Umbilical cord (tissue), 2 donors: ENCODE measurements around the gene F11R. TPM values are rescaled to one million over a fixed set of nuclear protein-coding genes. Genes with fewer than 3 reads are reported as not detected.
A peak's percentile ranks its signal among the peaks of the same experiment; 100 is the strongest.
"Not testable (repeated sequence)": the region's sequence is repeated elsewhere in the genome, so short reads cannot be mapped to it uniquely, and the experiment has no call there.

Experiments
- DNase-seq: peaks from one replicate; pipeline ENCODE4 v3.0.0-alpha.2; 2015; ENCODE audit warnings: low spot score
- total RNA-seq: library from RNA; depleted of rRNA; stranded (reverse); fragments of >200 nt; gene quantifications from one replicate; pipeline ENCODE4 v1.2.3, GENCODE V29; 2014; ENCODE audit warnings: low replicate concordance; ENCODE audit not compliant: insufficient read depth

The F11R gene
- total RNA-seq, 1 donor from 2014 or later, result 30.6 TPM

- DNase-seq, result no peak
Measured at GRCh38 chr1:161044535-161044907, 23.6 kb upstream of the F11R start.

- DNase-seq, result no peak
Measured at GRCh38 chr1:161039546-161039945, 18.6 kb upstream of the F11R start.

GRCh38 chr1:161039154-161039545, 18.2 kb upstream of the F11R start:
- no peak for DNase-seq

GRCh38 chr1:161038523-161039153, 17.7 kb upstream of the F11R start, which contains the start of gene TSTD1:
TSS of gene TSTD1 (minus strand) at chr1:161038964. CDS start at chr1:161038889, 75 bp downstream.
- DNase-seq, result peak; percentile 68

GRCh38 chr1:161037661-161038522, 16.9 kb upstream of the F11R start:
- DNase-seq, result peak; percentile 56

- no peak for DNase-seq
Measured at GRCh38 chr1:161033751-161034150, 12.8 kb upstream of the F11R start.

- DNase-seq, result no peak
Measured at GRCh38 chr1:161032409-161032808, 11.5 kb upstream of the F11R start.

GRCh38 chr1:161031874-161032273, 10.9 kb upstream of the F11R start:
- DNase-seq, result no peak

GRCh38 chr1:161029466-161029865, 8.5 kb upstream of the F11R start:
- not testable (repeated sequence) for DNase-seq

- DNase-seq, result not testable (repeated sequence)
Measured at GRCh38 chr1:161026954-161027353, 6.0 kb upstream of the F11R start.

- not testable (repeated sequence) for DNase-seq
Measured at GRCh38 chr1:161022432-161022831, 1.5 kb upstream of the F11R start.

- no peak for DNase-seq
Measured at GRCh38 chr1:161021970-161022353, 1.0 kb upstream of the F11R start.

GRCh38 chr1:161021165-161021969, 415 bp upstream of the F11R start:
- DNase-seq, result peak; percentile 87

GRCh38 chr1:161019751-161020495, 1.0 kb downstream of the F11R start:
- DNase-seq, result peak; percentile 28

GRCh38 chr1:161019111-161019660, 1.8 kb downstream of the F11R start:
- not testable (repeated sequence) for DNase-seq

GRCh38 chr1:161018631-161018930, 2.4 kb downstream of the F11R start:
- no peak for DNase-seq

- DNase-seq, result no peak
Measured at GRCh38 chr1:161017756-161018630, 3.0 kb downstream of the F11R start.

GRCh38 chr1:161017181-161017580, 3.8 kb downstream of the F11R start:
- DNase-seq, result not testable (repeated sequence)

GRCh38 chr1:161016683-161017082, 4.3 kb downstream of the F11R start:
- not testable (repeated sequence) for DNase-seq
